Skeletal muscle tissue (tissue), 4 donors: ENCODE data around the gene CATSPERB. TPM values are rescaled to one million over a fixed set of nuclear protein-coding genes. Genes with fewer than 3 reads are reported as not detected.

Experiments used
- H3K27ac ChIP-seq: one replicate; pipeline ENCODE4 v1.7.0; 2013; ENCODE audit warnings: mild to moderate bottlenecking, low read depth, low read length, inconsistent platforms
- H3K27me3 ChIP-seq, 3 donors: one replicate each; pipeline ENCODE4 v1.7.0; 2013; ENCODE audit warnings: low read length in 3 of 3; ENCODE audit not compliant: control insufficient read depth in 3 of 3, insufficient read depth in 3 of 3
- H3K36me3 ChIP-seq, 3 donors: one replicate each; pipeline ENCODE4 v1.7.0; 2013; ENCODE audit warnings: low read length in 3 of 3; ENCODE audit not compliant: control insufficient read depth in 3 of 3, insufficient read depth in 3 of 3
- H3K4me1 ChIP-seq, 3 donors: one replicate each; pipeline ENCODE4 v1.7.0; 2013; ENCODE audit warnings: low read length in 3 of 3, mild to moderate bottlenecking in 3 of 3; ENCODE audit not compliant: control insufficient read depth in 3 of 3, insufficient read depth in 3 of 3
- H3K4me3 ChIP-seq, 3 donors: one replicate each; pipeline ENCODE4 v1.7.0; 2013; ENCODE audit warnings: low read length in 3 of 3
- H3K9ac ChIP-seq, 3 donors: one replicate each; pipeline ENCODE4 v1.7.0; 2013; ENCODE audit warnings: low read length in 3 of 3, mild to moderate bottlenecking in 3 of 3, moderate library complexity in 2 of 3, low read depth in 1 of 3
- H3K9me3 ChIP-seq, 3 donors: one replicate each; pipeline ENCODE4 v1.7.0; 2013; ENCODE audit warnings: low read length in 3 of 3; ENCODE audit not compliant: control insufficient read depth in 3 of 3
- total RNA-seq: library from RNA; depleted of rRNA; stranded (reverse); fragments of >200 nt; gene quantifications from one replicate; pipeline ENCODE4 v1.2.3, GENCODE V29; 2014
- donor health status: Osteomylitis.

The CATSPERB gene
- total RNA-seq = 2.1 TPM

DNA sequence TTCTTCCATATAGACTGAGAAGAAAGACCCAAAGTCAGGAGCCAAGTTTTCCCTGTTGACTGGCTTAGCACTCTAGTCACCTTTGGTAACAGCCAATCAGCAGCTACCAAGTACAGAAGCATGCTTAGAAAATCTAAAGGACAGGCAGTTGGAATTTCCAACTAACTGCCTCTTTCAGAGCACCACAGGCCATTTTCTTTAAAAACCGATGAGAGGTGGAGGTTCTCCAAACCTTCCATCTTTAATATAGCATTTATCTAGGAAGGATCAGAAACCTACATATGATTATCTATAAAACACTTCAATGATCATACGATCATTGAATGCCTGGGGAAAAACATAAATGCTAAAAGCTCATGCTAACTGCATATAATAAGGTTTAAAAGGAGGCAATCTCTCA is at the start of gene CATSPERB:
Gene CATSPERB, minus strand, starts transcription at position 101 of the 400 bp plus-strand sequence. CDS start 2,607 bp downstream, outside the sequence.
- Histone ChIP-seq H3K36me3 (no peaks in the 10 kb centered on the region), H3K4me1 (no peaks in the 10 kb centered on the region), H3K27ac (no peak within 1 kb of the TSS), H3K9ac (no peak within 1 kb of the TSS), H3K9me3 (no peaks in the 10 kb centered on the region), H3K27me3 (no peaks in the 10 kb centered on the region), H3K4me3 (no peak within 1 kb of the TSS)

- Histone ChIP-seq H3K4me3 (no peak overlapping the region), H3K9me3 (no peaks in the 10 kb centered on the region), H3K27ac (no peak overlapping the region), H3K27me3 (no peaks in the 10 kb centered on the region), H3K9ac (no peak overlapping the region), H3K4me1 (no peaks in the 10 kb centered on the region), H3K36me3 (no peaks in the 10 kb centered on the region)
Measured at GRCh38 chr14:91780452-91780851, 48.6 kb upstream of the CATSPERB start.

DNA sequence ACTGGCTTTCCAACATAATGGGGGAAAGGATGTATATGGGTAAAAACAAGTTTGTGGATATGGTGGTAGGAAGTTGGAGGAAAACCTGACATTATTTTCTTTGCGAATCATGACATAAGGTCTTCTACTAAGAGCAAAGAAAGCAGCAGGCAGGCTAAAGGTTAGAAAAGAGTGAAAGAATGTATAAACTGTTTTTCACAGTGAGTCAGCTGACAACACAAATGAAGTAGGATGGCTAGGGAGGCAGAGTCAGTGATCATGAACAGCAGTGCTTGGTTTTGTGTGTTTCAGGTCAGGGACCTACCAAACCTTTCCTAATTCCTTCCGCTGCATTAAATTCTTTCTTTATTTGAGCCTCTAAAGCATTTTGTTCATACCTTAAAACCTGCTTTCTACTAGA is 46.3 kb upstream of the CATSPERB start:
- no peak overlapping the region for H3K27ac ChIP-seq
- no peaks in the 10 kb centered on the region for H3K4me1 ChIP-seq
- no peak overlapping the region for H3K4me3 ChIP-seq
- H3K9me3 ChIP-seq = no peaks in the 10 kb centered on the region
- H3K36me3 ChIP-seq = no peaks in the 10 kb centered on the region
- no peak overlapping the region for H3K9ac ChIP-seq
- no peaks in the 10 kb centered on the region for H3K27me3 ChIP-seq

DNA sequence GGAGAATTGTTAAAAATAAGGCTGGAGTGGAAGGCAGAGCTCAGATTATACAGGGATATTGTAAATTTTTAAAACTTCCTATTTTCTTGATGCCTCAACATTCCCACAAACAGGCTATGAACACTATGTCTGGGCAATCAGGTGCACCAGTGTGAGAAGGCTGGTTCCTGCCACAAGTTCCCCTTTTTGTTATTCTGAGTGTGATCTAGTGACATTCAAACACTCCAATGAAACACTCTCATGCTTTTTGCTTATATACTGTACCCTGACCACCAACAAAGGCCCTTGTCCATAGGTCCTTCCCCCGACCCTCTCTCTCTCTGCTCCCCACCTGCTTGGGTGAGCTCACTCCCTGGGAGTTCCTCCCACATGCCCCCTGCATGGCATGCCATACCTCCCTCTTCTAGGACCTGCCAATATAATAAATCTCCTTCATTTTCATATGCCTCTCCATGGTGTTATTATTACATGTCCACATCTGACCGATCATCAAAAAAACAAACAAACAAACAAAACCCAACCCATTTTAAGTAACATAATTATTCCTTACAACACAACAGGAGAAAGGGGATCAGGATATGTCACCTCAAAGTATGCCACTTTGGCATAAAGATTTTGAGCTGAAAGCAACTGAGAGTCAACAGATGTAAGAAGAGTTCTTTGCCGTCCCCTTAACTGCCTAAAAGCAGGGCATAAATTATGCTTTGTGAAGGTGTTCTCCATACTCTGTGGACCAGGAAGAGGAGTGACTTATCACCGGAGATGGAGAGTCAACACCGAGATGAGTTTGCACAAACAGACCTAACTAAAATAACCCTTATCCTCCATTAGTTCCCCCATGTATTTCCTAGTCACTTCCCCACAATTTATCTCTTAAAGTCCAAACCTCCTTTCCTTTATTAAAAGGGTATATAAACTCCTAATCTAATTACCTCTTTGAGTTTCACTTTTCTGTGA is 42.5 kb upstream of the CATSPERB start:
- no peaks in the 10 kb centered on the region for H3K36me3 ChIP-seq
- H3K4me1 ChIP-seq = no peaks in the 10 kb centered on the region
- H3K27ac ChIP-seq = no peak overlapping the region
- H3K9me3 ChIP-seq = no peaks in the 10 kb centered on the region
- H3K27me3 ChIP-seq = no peaks in the 10 kb centered on the region
- no peak overlapping the region for H3K9ac ChIP-seq
- H3K4me3 ChIP-seq = no peak overlapping the region

- Histone ChIP-seq H3K27me3 (no peaks in the 10 kb centered on the region), H3K27ac (no peak overlapping the region), H3K9ac (no peak overlapping the region), H3K9me3 (no peaks in the 10 kb centered on the region), H3K4me1 (no peaks in the 10 kb centered on the region), H3K36me3 (no peaks in the 10 kb centered on the region), H3K4me3 (no peak overlapping the region)
Measured at GRCh38 chr14:91770185-91770584, 38.3 kb upstream of the CATSPERB start.

DNA sequence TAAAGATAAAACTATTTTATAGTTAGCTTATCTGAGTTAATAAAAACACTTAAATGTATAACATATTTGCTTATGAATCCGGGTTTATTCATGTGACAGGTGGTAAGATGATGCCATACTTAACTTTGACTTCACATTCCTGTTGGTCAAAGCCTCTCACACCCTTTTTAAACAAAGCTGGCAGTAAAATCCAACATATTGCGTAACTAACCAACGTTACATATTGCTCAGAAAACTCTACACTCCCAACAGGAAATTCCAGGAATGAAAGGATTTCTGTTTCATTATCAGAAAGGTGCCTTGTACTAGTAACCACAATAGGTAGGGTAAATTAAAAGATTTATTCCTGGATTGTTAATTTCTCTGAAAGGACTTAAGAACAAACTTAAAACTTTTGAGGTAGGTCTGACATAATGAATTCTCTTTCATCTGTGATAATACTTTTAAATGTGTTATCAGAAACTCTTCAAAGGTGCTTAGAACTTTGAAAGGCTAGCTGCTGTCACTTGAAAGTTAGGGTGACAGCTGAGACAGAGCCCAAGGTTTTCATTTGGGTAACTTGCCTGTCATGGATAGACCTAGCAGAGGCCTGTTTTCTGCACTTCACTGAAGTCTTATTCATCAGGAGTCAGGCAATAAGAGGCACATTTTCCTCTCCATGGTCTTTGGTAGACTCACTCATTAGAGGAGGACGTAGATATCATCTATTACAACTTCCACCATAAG is 23.8 kb upstream of the CATSPERB start:
- no peaks in the 10 kb centered on the region for H3K27me3 ChIP-seq
- H3K9me3 ChIP-seq = peaks cover 0 to 4% (median 0%) of the 10 kb centered on the region in 3 donors
- no peak overlapping the region for H3K9ac ChIP-seq
- no peak overlapping the region for H3K4me3 ChIP-seq
- no peaks in the 10 kb centered on the region for H3K36me3 ChIP-seq
- no peaks in the 10 kb centered on the region for H3K4me1 ChIP-seq
- no peak overlapping the region for H3K27ac ChIP-seq

DNA sequence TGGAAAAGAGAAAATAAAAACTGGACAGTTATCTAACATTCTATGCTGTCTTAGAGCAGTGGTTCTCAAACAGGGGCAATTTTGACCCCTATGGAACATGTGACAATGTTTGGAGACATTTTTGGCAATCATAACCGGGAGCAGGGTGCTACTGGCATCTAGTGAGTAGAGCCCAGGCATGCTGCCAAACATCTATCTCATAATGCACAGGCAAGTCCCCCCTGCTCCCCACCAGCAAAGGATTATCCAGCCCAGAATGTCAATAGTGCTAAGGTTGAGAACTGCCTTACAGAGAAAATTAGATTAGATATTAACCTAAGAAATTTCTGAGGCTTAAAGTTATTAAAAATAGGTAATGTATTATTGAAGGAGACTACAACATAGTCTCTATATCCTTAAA is 22.9 kb upstream of the CATSPERB start:
- no peaks in the 10 kb centered on the region for H3K27me3 ChIP-seq
- H3K4me1 ChIP-seq = no peaks in the 10 kb centered on the region
- no peaks in the 10 kb centered on the region for H3K36me3 ChIP-seq
- H3K27ac ChIP-seq = peak overlapping the region; percentile 39
- no peak overlapping the region for H3K4me3 ChIP-seq
- no peak overlapping the region for H3K9ac ChIP-seq
- no peaks in the 10 kb centered on the region for H3K9me3 ChIP-seq

GRCh38 chr14:91754185-91754584 is 22.3 kb upstream of the CATSPERB start:
- Histone ChIP-seq H3K9ac (no peak overlapping the region), H3K9me3 (no peaks in the 10 kb centered on the region), H3K4me1 (no peaks in the 10 kb centered on the region), H3K27ac (peak overlapping the region; percentile 39), H3K27me3 (no peaks in the 10 kb centered on the region), H3K36me3 (no peaks in the 10 kb centered on the region), H3K4me3 (no peak overlapping the region)

GRCh38 chr14:91753501-91754128 is 21.7 kb upstream of the CATSPERB start:
- no peaks in the 10 kb centered on the region for H3K36me3 ChIP-seq
- H3K27ac ChIP-seq = peak overlapping the region; percentile 39
- no peaks in the 10 kb centered on the region for H3K9me3 ChIP-seq
- H3K9ac ChIP-seq = no peak overlapping the region
- H3K4me3 ChIP-seq = no peak overlapping the region
- H3K4me1 ChIP-seq = no peaks in the 10 kb centered on the region
- no peaks in the 10 kb centered on the region for H3K27me3 ChIP-seq

DNA sequence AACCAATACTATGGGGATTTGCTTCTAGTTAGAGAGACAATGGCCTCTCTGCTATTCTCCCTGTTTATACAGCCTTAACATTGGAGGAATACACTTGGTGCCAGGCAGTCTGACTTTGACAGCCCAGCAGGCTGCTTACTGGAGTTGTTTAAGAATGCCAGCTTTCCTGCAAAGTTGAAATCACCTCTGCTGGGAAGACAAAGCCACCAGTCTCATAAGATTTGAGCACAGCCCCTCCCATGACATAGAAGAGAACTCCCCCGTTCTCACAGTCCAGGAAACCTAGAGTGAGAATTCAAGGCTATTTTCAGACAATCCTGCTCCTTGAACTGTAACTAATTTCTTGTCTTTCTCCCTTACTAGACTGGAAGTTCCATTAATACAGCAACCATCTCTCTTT is 21.1 kb upstream of the CATSPERB start:
- Histone ChIP-seq H3K4me3 (no peak overlapping the region), H3K27ac (peak overlapping the region; percentile 39), H3K27me3 (no peaks in the 10 kb centered on the region), H3K9me3 (no peaks in the 10 kb centered on the region), H3K36me3 (no peaks in the 10 kb centered on the region), H3K4me1 (no peaks in the 10 kb centered on the region), H3K9ac (no peak overlapping the region)
